HCT116 (cell line): ENCODE results near the gene EXOSC6. TPM values are rescaled to one million over a fixed set of nuclear protein-coding genes. Genes with fewer than 3 reads are reported as not detected.

Experiments
- ATAC-seq: fragments of 200-7000 bp; cut with Tn5 transposase; 2 replicates; pipeline ENCODE4 v1.9.1; 2020; ENCODE audit warnings: mild to moderate bottlenecking, moderate library complexity
- BruUV-seq: library from RNA; stranded (reverse); fragments of 400-500 nt; replicated peaks from 2 replicates; lab custom pipeline; 2021; lab: Mats Ljungman, UMichigan
- CTCF ChIA-PET: fragments of 300-600 bp; sonication (Branson Sonifier 250); formaldehyde crosslinking; loops from one replicate; lab custom pipeline; 2021; ENCODE audit warnings: antibody characterized with exemption; lab: Charles Lee
- POLR2A ChIA-PET: fragments of 300-600, 350-600 bp; sonication (Branson Sonifier 250); formaldehyde crosslinking; loops from one replicate; lab custom pipeline; 2021; ENCODE audit warnings: antibody characterized with exemption; lab: Charles Lee
- RAD21 ChIA-PET, 2 experiments: fragments of 300-600 bp; sonication (Branson Sonifier 250); formaldehyde crosslinking; loops; one replicate each; lab custom pipeline; 2023; ENCODE audit warnings: low total read pairs in 2 of 2; ENCODE audit not compliant: uncharacterized antibody in 2 of 2, unreplicated experiment in 2 of 2, low non-redundant PET in 1 of 2; lab: Charles Lee
- DNase-seq: peaks from one replicate; pipeline ENCODE4 v3.0.0-alpha.2; 2010; ENCODE audit warnings: low read depth, low spot score
- H2AFZ ChIP-seq: fragments of 200-600 bp; shearing (Covaris generic), sonication (generic); 2 replicates; pipeline ENCODE4 v1.6.1; 2017; ENCODE audit warnings: low read depth, mixed run types, mixed read lengths, antibody characterized with exemption, low read length; ENCODE audit not compliant: poor library complexity, severe bottlenecking
- H3K27ac ChIP-seq: 2 replicates; pipeline ENCODE4 v1.5.1; 2012; ENCODE audit warnings: low read depth, low read length
- H3K27me3 ChIP-seq: fragments of 200-600 bp; sonication (generic); 2 replicates; pipeline ENCODE4 v1.6.1; 2016; ENCODE audit warnings: mixed run types, low read length, mixed read lengths; ENCODE audit not compliant: insufficient read depth
- H3K36me3 ChIP-seq, 2 experiments: fragments of 200-500 bp in 1 of 2; fragments of 200-600 bp in 1 of 2; sonication (Bioruptor generic) in 1 of 2; sonication (generic) in 1 of 2; 2 replicates each; pipeline versions ENCODE4 v1.5.1 to v1.6.1; 2014 to 2016; ENCODE audit warnings: low read length in 2 of 2, inconsistent platforms in 1 of 2, mixed read lengths in 1 of 2, mixed run types in 1 of 2; ENCODE audit not compliant: insufficient read depth in 2 of 2, control insufficient read depth in 1 of 2
- H3K4me1 ChIP-seq, 2 experiments: fragments of 200-600 bp in 1 of 2; sonication (generic) in 1 of 2; 2 replicates each; pipeline versions ENCODE4 v1.5.1 to v1.6.1; 2012 to 2017; ENCODE audit warnings: low read length in 2 of 2, inconsistent platforms in 1 of 2, mild to moderate bottlenecking in 1 of 2, mixed read lengths in 1 of 2, mixed run types in 1 of 2, moderate library complexity in 1 of 2; ENCODE audit not compliant: insufficient read depth in 2 of 2, control insufficient read depth in 1 of 2
- H3K4me2 ChIP-seq: fragments of 200-600 bp; sonication (generic); 2 replicates; pipeline ENCODE4 v1.6.1; 2017; ENCODE audit warnings: mixed run types, low read length, mixed read lengths
- H3K4me3 ChIP-seq, 2 experiments: fragments of 200-600 bp in 1 of 2; sonication (generic) in 1 of 2; replicated peaks in 1 of 2; 2 replicates each; pipeline ENCODE4 v1.5.1; 2011 to 2016; ENCODE audit warnings: low read length in 2 of 2, control low read depth in 1 of 2, low read depth in 1 of 2, mild to moderate bottlenecking in 1 of 2, mixed read lengths in 1 of 2, mixed run types in 1 of 2
- H3K79me2 ChIP-seq: fragments of 200-600 bp; sonication (generic); 2 replicates; pipeline ENCODE4 v1.6.1; 2017; ENCODE audit warnings: mild to moderate bottlenecking, mixed run types, low read length, moderate library complexity, mixed read lengths; ENCODE audit not compliant: insufficient read depth
- H3K9ac ChIP-seq: fragments of 200-600 bp; sonication (generic); 2 replicates; pipeline ENCODE4 v1.6.1; 2016; ENCODE audit warnings: low read length, mixed read lengths
- H3K9me2 ChIP-seq: fragments of 200-600 bp; sonication (generic), shearing (Covaris generic); 2 replicates; pipeline ENCODE4 v1.6.1; 2017; ENCODE audit warnings: mixed run types, mild to moderate bottlenecking, moderate library complexity; ENCODE audit not compliant: insufficient read depth
- H3K9me3 ChIP-seq, 2 experiments: fragments of 200-500 bp in 1 of 2; fragments of 200-600 bp in 1 of 2; sonication (Bioruptor generic) in 1 of 2; sonication (generic) in 1 of 2; 2 replicates each; pipeline ENCODE4 v1.6.1; 2014 to 2017; ENCODE audit warnings: low read length in 2 of 2, mixed read lengths in 2 of 2, inconsistent platforms in 1 of 2, low read depth in 1 of 2, mild to moderate bottlenecking in 1 of 2, mixed run types in 1 of 2, moderate library complexity in 1 of 2; ENCODE audit not compliant: control insufficient read depth in 1 of 2, insufficient read depth in 1 of 2
- H4K20me1 ChIP-seq: fragments of 200-600 bp; sonication (generic), shearing (Covaris generic); 2 replicates; pipeline ENCODE4 v1.6.1; 2017; ENCODE audit warnings: mixed run types, mild to moderate bottlenecking, moderate library complexity; ENCODE audit not compliant: insufficient read depth
- CBX3 ChIP-seq: IDR thresholded peaks from 2 replicates; pipeline ENCODE4 v1.6.1; 2012; ENCODE audit warnings: low read depth
- CTCF ChIP-seq, 3 experiments: fragments of 200-600 bp in 1 of 3; sonication (generic) in 1 of 3; IDR thresholded peaks in 2 of 3; conservative IDR thresholded peaks in 1 of 3; 2 replicates each; pipeline ENCODE4 v1.5.1; 2012 to 2017; ENCODE audit warnings: low read depth in 2 of 3, low read length in 2 of 3, antibody characterized with exemption in 1 of 3, borderline replicate concordance in 1 of 3, control low read depth in 1 of 3, mild to moderate bottlenecking in 1 of 3, mixed read lengths in 1 of 3, mixed run types in 1 of 3, moderate library complexity in 1 of 3; ENCODE audit not compliant: insufficient read depth in 1 of 3
- EGR1 ChIP-seq: IDR thresholded peaks from 2 replicates; pipeline ENCODE4 v1.6.1; 2012; ENCODE audit warnings: low read depth
- FOSL1 ChIP-seq: IDR thresholded peaks from 2 replicates; pipeline ENCODE4 v1.6.1; 2012; ENCODE audit warnings: low read depth
- RAD21 ChIP-seq: IDR thresholded peaks from 2 replicates; pipeline ENCODE4 v1.6.1; 2012; ENCODE audit warnings: low read depth, mild to moderate bottlenecking
- YY1 ChIP-seq: IDR thresholded peaks from 2 replicates; pipeline ENCODE4 v1.6.1; 2011; ENCODE audit warnings: low read length, low read depth, moderate library complexity, mild to moderate bottlenecking; ENCODE audit not compliant: insufficient replicate concordance; ENCODE audit errors: extremely low read depth
- intact Hi-C: fragments of 100-400 bp; cut with micrococcal nuclease; formaldehyde crosslinking; loops from 2 replicates; pipeline ENCODE4 v1.10.0; 2022
- total RNA-seq: library from RNA; stranded (reverse); gene quantifications from one replicate; pipeline ENCODE4 v1.2.1, GENCODE V29; 2021; ENCODE audit not compliant: unreplicated experiment

Gene EXOSC6
- total RNA-seq, 1 experiment from 2014 or later = 22.9 TPM

GRCh38 chr16:70252355-70252988 is 732 bp upstream of the EXOSC6 start:
- peak; percentile 9 to 78 (median 75); a peak in 4 of 6 replicates for TF ChIP-seq CTCF (IDR thresholded peaks at IDR 0.05 in 2 of 3, conservative IDR thresholded peaks at IDR 0.05 in 1 of 3; ENCODE audit: borderline replicate concordance in 1 of 3, insufficient read depth in 1 of 3, low read depth in 2 of 3, low read length in 2 of 3)
- no peak for TF ChIP-seq CBX3
- TF ChIP-seq FOSL1 = no peak
- no peak for TF ChIP-seq RAD21
- TF ChIP-seq YY1 = no peak
- no peak for TF ChIP-seq EGR1
- TF ChIP-seq, all 23 proteins: peak for 1
- H3K4me1 ChIP-seq = peaks cover 5 to 7% of the 10 kb centered on the region in 2 experiments; a peak in 2 of 4 replicates
- ATAC-seq (0 out of 2 replicates have a peak, but pooled peaks have one; percentile 16), DNase-seq (no peak)
- H3K79me2 ChIP-seq = peaks cover 25% of the 10 kb centered on the region
- no peak overlapping the region for H2AFZ ChIP-seq
- CTCF ChIA-PET = interaction anchor here (1.0 to 1.9 kb wide), 4 partner anchors 10 to 127 kb away, joined by 3 to 9 read pairs (median 4); partner anchors contain the start of gene AARS1
- intact Hi-C loops = loop anchor here (10.0 kb wide), 1 partner anchor 88 kb away; no protein-coding TSS in a partner anchor
- H3K9ac ChIP-seq = no peak overlapping the region
- no peak overlapping the region for H3K4me3 ChIP-seq
- H3K9me3 ChIP-seq = no peaks in the 10 kb centered on the region
- peak overlapping the region; percentile 95; the same call in 1 of the 2 replicates for H3K27ac ChIP-seq
- RAD21 ChIA-PET = no interaction called here
- peaks cover 17 to 43% of the 10 kb centered on the region in 2 experiments for H3K36me3 ChIP-seq
- no peaks in the 10 kb centered on the region for H3K9me2 ChIP-seq
- TSS peak; percentile 11 for BruUV-seq
- no peaks in the 10 kb centered on the region for H4K20me1 ChIP-seq
- POLR2A ChIA-PET = interaction anchor here (1.6 kb wide), 1 partner anchor 36 kb away, joined by 5 read pairs; the partner anchor contains the start of gene AARS1
- H3K4me2 ChIP-seq = 0 out of 2 replicates have a peak overlapping the region, but pooled peaks have one; percentile 66
- no peaks in the 10 kb centered on the region for H3K27me3 ChIP-seq
